GM18505 (cell line): Measurements from ENCODE around the gene MVK.

Source experiments
- ATAC-seq: cut with Tn5 transposase; IDR thresholded peaks from one replicate; pipeline ENCODE4 v1.9.1; 2021; ENCODE audit not compliant: unreplicated experiment
- POLR2A ChIP-seq: IDR thresholded peaks from 4 replicates; pipeline ENCODE4 v1.6.1; 2011; ENCODE audit warnings: borderline replicate concordance; ENCODE audit not compliant: insufficient read depth, insufficient read length; ENCODE audit errors: extremely low read depth

MVK gene

GRCh38 chr12:109573029-109573913, at the start of gene MVK, which contains the start of gene MMAB:
Gene MVK (plus strand): TSS chr12:109573794. CDS start chr12:109574823, 1,029 bp downstream.
Gene MMAB (minus strand): TSS chr12:109573504. CDS start chr12:109573480, 24 bp downstream.
- peak; percentile 93 for ATAC-seq
- TF ChIP-seq POLR2A, result peak; percentile 84

GRCh38 chr12:109524466-109525278, 48.9 kb upstream of the MVK start:
- ATAC-seq, result no peak
- TF ChIP-seq POLR2A, result no peak

GRCh38 chr12:109525279-109525585, 48.4 kb upstream of the MVK start:
- ATAC-seq, result no peak
- no peak for TF ChIP-seq POLR2A

- ATAC-seq, result no peak
- no peak for TF ChIP-seq POLR2A
Observed at GRCh38 chr12:109527489-109528123, 46.0 kb upstream of the MVK start.

- ATAC-seq, result no peak
Observed at GRCh38 chr12:109529691-109530640, 43.6 kb upstream of the MVK start.

GRCh38 chr12:109531411-109531810, 42.2 kb upstream of the MVK start:
- no peak for TF ChIP-seq POLR2A
- no peak for ATAC-seq

More at GRCh38 chr12:109529691-109530640, 43.6 kb upstream of the MVK start:
- no peak for TF ChIP-seq POLR2A

GRCh38 chr12:109532721-109533486, 40.7 kb upstream of the MVK start:
- no peak for ATAC-seq
- TF ChIP-seq POLR2A, result no peak

- TF ChIP-seq POLR2A, result no peak
- ATAC-seq, result no peak
Observed at GRCh38 chr12:109533487-109533740, 40.2 kb upstream of the MVK start.

GRCh38 chr12:109534456-109534855, 39.1 kb upstream of the MVK start:
- no peak for ATAC-seq
- no peak for TF ChIP-seq POLR2A

- TF ChIP-seq POLR2A, result no peak
- no peak for ATAC-seq
Observed at GRCh38 chr12:109535231-109535862, 38.2 kb upstream of the MVK start.

GRCh38 chr12:109535863-109536250, 37.7 kb upstream of the MVK start:
- TF ChIP-seq POLR2A, result no peak
- ATAC-seq, result no peak
